B cell (primary cell): ENCODE results near the gene PHF20. TPM values are rescaled to one million over a fixed set of nuclear protein-coding genes. Genes with fewer than 3 reads are reported as not detected.

Experiments
- ATAC-seq: fragments of 200-7000 bp; cut with Tn5 transposase; one replicate; pipeline ENCODE4 v1.10.0; 2021; ENCODE audit warnings: low read depth, mild to moderate bottlenecking, moderate number of reproducible peaks, moderate library complexity
- CTCF ChIA-PET: fragments of 350-600 bp; sonication (Branson Sonifier 250); formaldehyde crosslinking; loops from one replicate; lab custom pipeline; 2021; ENCODE audit warnings: antibody characterized with exemption, inconsistent platforms; lab: Charles Lee
- POLR2A ChIA-PET: fragments of 350-600 bp; sonication (Branson Sonifier 250); formaldehyde crosslinking; loops from one replicate; lab custom pipeline; 2021; ENCODE audit warnings: antibody characterized with exemption; lab: Charles Lee
- DNase-seq: peaks from one replicate; pipeline ENCODE4 v3.0.0; 2013
- H2AFZ ChIP-seq: 2 replicates; pipeline ENCODE4 v1.6.1; 2012; ENCODE audit warnings: mild to moderate bottlenecking, low read depth, low read length; ENCODE audit not compliant: insufficient read depth, poor library complexity, severe bottlenecking
- H3K27ac ChIP-seq, 2 donors: 1 replicate in 1 of 2; 2 replicates in 1 of 2; pipeline ENCODE4 v1.5.1; 2012 to 2013; ENCODE audit warnings: low read length in 2 of 2, mild to moderate bottlenecking in 2 of 2, moderate library complexity in 1 of 2
- H3K27me3 ChIP-seq, 4 experiments: fragments of 200-600 bp in 1 of 4; sonication (generic) in 1 of 4; replicated peaks in 1 of 4; 1 replicate in 2 of 4; 2 replicates in 2 of 4; pipeline versions ENCODE4 v1.6.1 to v1.7.0; 2013 to 2016; ENCODE audit warnings: low read length in 3 of 4, mild to moderate bottlenecking in 2 of 4, mixed read lengths in 1 of 4, moderate library complexity in 1 of 4; ENCODE audit not compliant: insufficient read depth in 4 of 4, control insufficient read depth in 3 of 4; ENCODE audit errors: control extremely low read depth in 1 of 4
- H3K36me3 ChIP-seq, 2 experiments: replicated peaks in 1 of 2; 1 replicate in 1 of 2; 2 replicates in 1 of 2; pipeline versions ENCODE4 v1.6.1 to v1.7.1; 2013; ENCODE audit warnings: low read length in 1 of 2; ENCODE audit not compliant: insufficient read depth in 2 of 2, control insufficient read depth in 1 of 2; ENCODE audit errors: control extremely low read depth in 1 of 2, extremely low read depth in 1 of 2
- H3K4me1 ChIP-seq, 2 donors: fragments of 200-600 bp in 1 of 2; sonication (generic) in 1 of 2; 1 replicate in 1 of 2; 2 replicates in 1 of 2; pipeline versions ENCODE4 v1.5.1 to v1.6.1; 2013 to 2017; ENCODE audit warnings: low read length in 2 of 2; ENCODE audit not compliant: control insufficient read depth in 2 of 2, insufficient read depth in 2 of 2
- H3K4me2 ChIP-seq: replicated peaks from 2 replicates; pipeline ENCODE3; 2012; ENCODE audit warnings: mild to moderate bottlenecking, low read depth, low read length; ENCODE audit not compliant: poor library complexity, severe bottlenecking
- H3K4me3 ChIP-seq, 5 experiments: fragments of 200-600 bp in 1 of 5; sonication (generic) in 1 of 5; 1 replicate in 3 of 5; 2 replicates in 2 of 5; pipeline versions ENCODE4 v1.5.1 to v1.7.0; 2011 to 2016; ENCODE audit warnings: low read length in 4 of 5, mild to moderate bottlenecking in 4 of 5, low read depth in 2 of 5, control low read depth in 1 of 5, moderate library complexity in 1 of 5; ENCODE audit not compliant: insufficient read depth in 1 of 5; ENCODE audit errors: control extremely low read depth in 1 of 5, extremely low read depth in 1 of 5
- H3K79me2 ChIP-seq: fragments of 200-600 bp; sonication (generic); one replicate; pipeline ENCODE4 v1.6.0; 2016; ENCODE audit warnings: low read length; ENCODE audit not compliant: control insufficient read depth, insufficient read depth
- H3K9ac ChIP-seq: fragments of 200-600 bp; sonication (generic); 2 replicates; pipeline ENCODE4 v1.6.1; 2017; ENCODE audit warnings: mild to moderate bottlenecking, low read length, moderate library complexity
- H3K9me3 ChIP-seq, 3 donors: one replicate each; pipeline versions ENCODE4 v1.6.1 to v1.7.1; 2013; ENCODE audit warnings: low read length in 2 of 3; ENCODE audit not compliant: control insufficient read depth in 2 of 3, insufficient read depth in 1 of 3; ENCODE audit errors: control extremely low read depth in 1 of 3
- H4K20me1 ChIP-seq: 2 replicates; pipeline ENCODE4 v1.6.0; 2012; ENCODE audit warnings: mild to moderate bottlenecking, low read length; ENCODE audit not compliant: insufficient read depth, control insufficient read depth, poor library complexity, severe bottlenecking
- H3K27ac Mint-ChIP-seq: one replicate; pipeline ENCODE4 v1.8.0; 2021; ENCODE audit warnings: mixed read lengths
- H3K27me3 Mint-ChIP-seq: one replicate; pipeline ENCODE4 v1.8.0; 2021; ENCODE audit warnings: mixed read lengths
- H3K4me1 Mint-ChIP-seq: one replicate; pipeline ENCODE4 v1.8.0; 2021; ENCODE audit warnings: mixed read lengths
- H3K4me3 Mint-ChIP-seq: one replicate; pipeline ENCODE4 v1.8.0; 2021; ENCODE audit warnings: mixed read lengths
- H3K9me3 Mint-ChIP-seq: one replicate; pipeline ENCODE4 v1.8.0; 2022; ENCODE audit warnings: mixed read lengths; ENCODE audit not compliant: insufficient read depth
- CTCF ChIP-seq: fragments of 200-600 bp; IDR thresholded peaks from one replicate; pipeline ENCODE4 v1.8.0; 2022; ENCODE audit warnings: antibody characterized with exemption, mild to moderate bottlenecking
- EZH2 ChIP-seq: IDR thresholded peaks from 2 replicates; pipeline ENCODE4 v1.6.1; 2012; ENCODE audit warnings: borderline replicate concordance, low read depth, mild to moderate bottlenecking, moderate library complexity, low read length; ENCODE audit not compliant: insufficient read depth, poor library complexity, severe bottlenecking
- WGBS: methylation state at CpG from one replicate; pipeline ENCODE4 v1.1.5; 2013; ENCODE audit warnings: missing lambda C conversion rate; ENCODE audit not compliant: insufficient coverage; 5-methylcytosine and 5-hydroxymethylcytosine counted together
- intact Hi-C: fragments of 100-400 bp; cut with micrococcal nuclease; formaldehyde crosslinking; loops from one replicate; pipeline ENCODE4 v1.10.0; 2022
- polyA plus RNA-seq: library from polyadenylated mRNA; depleted of rRNA; stranded (reverse); fragments of >200 nt; gene quantifications from 2 replicates; pipeline ENCODE4 v1.2.3, GENCODE V29; 2012
- total RNA-seq, 2 donors: library from RNA; stranded (reverse); fragments of 120-200 nt in 1 of 2; gene quantifications; 1 replicate in 1 of 2; 2 replicates in 1 of 2; pipeline versions ENCODE4 v1.2.3 to v1.2.4, GENCODE V29; 2013 to 2022

The PHF20 gene
- total and polyA plus RNA-seq, 2 donors (not counting 1 experiment from before 2014, with no cell fraction given): 53.6 to 92.3 TPM

GRCh38 chr20:35947489-35947888 is 175.7 kb downstream of the PHF20 start:
- H3K27ac Mint-ChIP-seq: peak overlapping the region; percentile 26
- Histone ChIP-seq H3K9me3 (no peaks in the 10 kb centered on the region), H3K4me3 (no peak overlapping the region), H2AFZ (no peak overlapping the region), H3K79me2 (peaks cover 29% of the 10 kb centered on the region), H3K4me1 (peaks cover 2 to 8% of the 10 kb centered on the region in 2 donors), H3K4me2 (no peak overlapping the region), H3K27ac (no peak overlapping the region), H4K20me1 (peaks cover 2% of the 10 kb centered on the region), H3K9ac (no peak overlapping the region), H3K27me3 (no peaks in the 10 kb centered on the region), H3K36me3 (peaks cover 0 to 45% of the 10 kb centered on the region in 2 experiments)
- ATAC-seq: no peak
- peaks cover 6% of the 10 kb centered on the region for H3K4me1 Mint-ChIP-seq
- intact Hi-C loops: no loop called here
- TF ChIP-seq EZH2: no peak
- TF ChIP-seq CTCF: peak; percentile 46
- H3K27me3 Mint-ChIP-seq: no peaks in the 10 kb centered on the region
- H3K9me3 Mint-ChIP-seq: no peaks in the 10 kb centered on the region
- peak; percentile 40 for DNase-seq
- POLR2A ChIA-PET: no interaction called here
- 91% methylated on average over 8 of the region's 9 CpGs for WGBS
- CTCF ChIA-PET: interaction anchor here (0.7 to 1.2 kb wide), 2 partner anchors 11 to 484 kb away, joined by 4 to 5 read pairs; no protein-coding TSS in a partner anchor
- no peak overlapping the region for H3K4me3 Mint-ChIP-seq

- Mint-ChIP-seq H3K27me3 (no peaks in the 10 kb centered on the region), H3K4me1 (peaks cover 10% of the 10 kb centered on the region), H3K9me3 (no peaks in the 10 kb centered on the region), H3K4me3 (no peak overlapping the region), H3K27ac (no peak overlapping the region)
- ChIA-PET CTCF (interaction anchor here (0.7 to 1.2 kb wide), 2 partner anchors 11 to 485 kb away, joined by 4 to 5 read pairs; no protein-coding TSS in a partner anchor), POLR2A (no interaction called here)
- Histone ChIP-seq H3K79me2 (peaks cover 32% of the 10 kb centered on the region), H3K4me3 (no peak overlapping the region), H3K9ac (no peak overlapping the region), H3K27ac (no peak overlapping the region), H2AFZ (no peak overlapping the region), H4K20me1 (peaks cover 6% of the 10 kb centered on the region), H3K27me3 (no peaks in the 10 kb centered on the region), H3K9me3 (no peaks in the 10 kb centered on the region), H3K4me2 (no peak overlapping the region), H3K4me1 (peaks cover 7 to 12% of the 10 kb centered on the region in 2 donors), H3K36me3 (peaks cover 0 to 44% of the 10 kb centered on the region in 2 experiments)
- intact Hi-C loops: no loop called here
- WGBS: 100% methylated on average over 1 of the region's 2 CpGs
- DNase-seq (no peak), ATAC-seq (no peak)
- no peak for TF ChIP-seq CTCF
- no peak for TF ChIP-seq EZH2
Measured at GRCh38 chr20:35947907-35948306, 176.1 kb downstream of the PHF20 start.
